NCI-H1436 treated with DMSO at 0.1 percent for 48 hours (cell line): Measurements from ENCODE around the gene BRS3.
"Not testable (repeated sequence)": the region's sequence is repeated elsewhere in the genome, so short reads cannot be mapped to it uniquely, and the experiment has no call there.

ENCODE experiments used
- DNase-seq: peaks from one replicate; lab custom pipeline; 2025; lab: John Stamatoyannopoulos, UW

The BRS3 gene

GRCh38 chrX:136487647-136488046 lies at the start of gene BRS3:
Gene BRS3, plus strand, starts transcription at chrX:136487947. Its CDS starts 168 bp downstream, at chrX:136488115.
- no peak for DNase-seq

DNA sequence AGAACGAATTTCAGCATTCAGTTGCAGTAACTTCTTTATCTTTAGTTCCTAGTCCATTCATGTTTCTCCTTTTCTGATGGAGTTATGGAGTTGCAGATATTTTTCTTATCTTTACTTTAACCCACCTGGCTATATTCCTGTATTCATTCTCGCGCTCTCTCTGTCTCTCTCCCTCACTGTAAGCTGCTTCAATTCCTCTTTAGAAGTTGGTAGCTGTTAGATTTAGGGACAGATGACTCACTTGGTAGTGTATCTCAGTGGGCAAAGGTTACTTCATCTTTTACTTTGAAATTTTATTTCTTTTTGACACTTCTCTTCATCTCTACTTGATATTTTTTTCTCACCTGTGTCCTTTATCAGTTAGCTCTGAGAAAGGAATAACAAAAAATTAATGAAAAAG lies 49.6 kb upstream of the BRS3 start:
- no peak for DNase-seq

DNA sequence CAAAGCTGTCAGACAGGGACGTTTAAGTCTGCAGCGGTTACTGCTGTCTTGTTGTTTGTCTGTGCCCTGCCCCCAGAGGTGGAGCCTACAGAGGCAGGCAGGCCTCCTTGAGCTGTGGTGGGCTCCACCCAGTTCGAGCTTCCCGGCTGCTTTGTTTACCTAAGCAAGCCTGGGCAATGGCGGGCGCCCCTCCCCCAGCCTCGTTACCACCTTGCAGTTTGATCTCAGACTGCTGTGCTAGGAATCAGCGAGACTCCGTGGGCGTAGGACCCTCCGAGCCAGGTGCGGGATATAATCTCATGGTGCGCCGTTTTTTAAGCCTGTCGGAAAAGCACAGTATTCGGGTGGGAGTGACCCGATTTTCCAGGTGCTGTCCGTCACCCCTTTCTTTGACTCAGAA lies 42.1 kb upstream of the BRS3 start:
- DNase-seq, result not testable (repeated sequence)

DNA sequence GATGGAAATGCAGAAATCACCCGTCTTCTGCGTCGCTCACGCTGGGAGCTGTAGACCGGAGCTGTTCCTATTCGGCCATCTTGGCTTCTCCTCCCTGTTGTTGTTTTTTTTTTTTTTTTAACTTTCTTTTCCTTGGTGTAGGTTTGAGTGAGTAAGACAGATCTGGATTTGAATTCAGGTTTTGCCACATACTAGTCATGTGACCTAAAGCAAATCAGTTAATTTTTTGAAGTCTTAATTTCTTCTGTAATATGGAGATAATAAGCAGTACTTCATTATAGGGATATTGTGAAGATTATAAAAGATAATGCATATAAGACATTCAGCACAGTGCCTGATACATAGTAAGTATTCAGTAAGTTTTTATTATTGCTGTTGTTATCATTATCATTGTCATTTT lies 41.5 kb upstream of the BRS3 start:
- no peak for DNase-seq

GRCh38 chrX:136447308-136447707 lies 40.4 kb upstream of the BRS3 start:
- DNase-seq, result no peak

DNA sequence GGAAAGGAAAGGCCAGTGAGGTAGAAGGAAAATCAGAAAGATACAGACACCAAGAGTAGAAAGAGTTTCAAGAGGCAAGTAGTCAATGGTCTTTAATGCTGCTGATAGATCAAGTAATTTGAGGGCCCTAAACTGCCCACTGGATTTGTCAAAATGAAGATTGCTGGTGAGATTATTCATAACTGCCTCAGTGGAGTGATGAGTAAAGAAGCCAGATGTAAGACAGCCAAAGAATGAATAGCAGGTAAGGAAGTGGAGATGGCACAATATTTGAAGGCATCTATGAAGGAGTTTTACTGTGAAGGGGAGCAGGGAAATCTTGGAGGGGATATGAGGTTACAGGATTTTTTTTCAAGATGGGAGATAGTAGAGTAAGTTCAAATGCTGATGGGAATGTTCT lies 39.8 kb upstream of the BRS3 start:
- DNase-seq, result no peak

DNA sequence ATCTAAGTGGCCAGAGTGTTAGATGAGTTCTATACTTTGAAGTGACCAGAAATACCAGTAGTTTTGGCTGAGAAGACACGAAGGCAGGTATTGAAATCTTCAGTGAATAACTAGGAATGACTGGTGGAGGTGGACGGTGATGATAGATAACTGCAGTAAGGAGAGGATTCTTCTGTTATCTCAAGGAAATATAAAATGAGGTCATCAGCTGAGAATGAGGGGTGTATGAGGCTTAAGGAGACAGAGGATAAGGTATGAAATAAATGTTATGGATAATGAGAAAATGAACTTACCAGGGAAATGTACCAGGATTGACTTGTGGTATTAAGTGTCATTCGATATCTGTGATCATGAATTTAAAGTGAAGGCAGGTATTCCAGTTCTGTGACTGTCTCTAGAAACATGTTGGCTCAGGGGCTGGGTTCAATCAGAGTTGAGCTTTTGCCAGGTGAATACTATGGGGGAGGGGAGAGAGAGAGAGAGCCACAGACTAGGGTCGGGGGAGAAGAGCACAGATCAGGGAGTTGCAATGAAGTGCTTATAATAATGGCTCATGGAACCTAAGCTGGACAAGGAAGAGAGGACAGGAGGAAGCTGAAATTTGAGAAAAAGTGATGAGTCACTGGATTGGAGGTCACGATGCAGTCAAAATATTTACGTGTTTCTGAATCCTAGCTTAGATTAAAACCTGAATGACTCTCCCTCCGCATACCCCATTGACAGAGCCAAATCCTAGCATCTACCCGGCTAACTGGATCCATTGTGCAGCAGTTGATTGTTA lies 37.5 kb upstream of the BRS3 start:
- no peak for DNase-seq

GRCh38 chrX:136452614-136453013 lies 35.1 kb upstream of the BRS3 start:
- no peak for DNase-seq

DNA sequence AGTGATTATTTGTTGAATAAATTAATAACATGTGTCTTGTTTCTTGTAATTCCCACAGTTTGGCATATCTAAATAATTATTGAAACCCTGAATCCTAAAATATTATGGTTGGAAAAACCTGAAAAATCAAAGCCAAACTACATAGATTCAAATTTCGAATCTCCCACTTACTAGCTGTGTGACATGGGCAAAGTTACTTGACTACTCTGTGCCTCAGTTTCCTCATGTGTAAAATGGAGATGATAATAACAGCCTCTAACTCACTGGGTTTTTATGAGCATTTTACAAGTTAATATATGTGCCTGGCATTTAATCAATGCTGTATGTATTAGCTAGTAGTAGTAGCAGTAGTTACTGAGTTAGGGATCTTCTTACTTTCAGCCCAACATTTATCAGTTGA lies 34.6 kb upstream of the BRS3 start:
- no peak for DNase-seq

GRCh38 chrX:136453771-136454170 lies 34.0 kb upstream of the BRS3 start:
- no peak for DNase-seq

DNA sequence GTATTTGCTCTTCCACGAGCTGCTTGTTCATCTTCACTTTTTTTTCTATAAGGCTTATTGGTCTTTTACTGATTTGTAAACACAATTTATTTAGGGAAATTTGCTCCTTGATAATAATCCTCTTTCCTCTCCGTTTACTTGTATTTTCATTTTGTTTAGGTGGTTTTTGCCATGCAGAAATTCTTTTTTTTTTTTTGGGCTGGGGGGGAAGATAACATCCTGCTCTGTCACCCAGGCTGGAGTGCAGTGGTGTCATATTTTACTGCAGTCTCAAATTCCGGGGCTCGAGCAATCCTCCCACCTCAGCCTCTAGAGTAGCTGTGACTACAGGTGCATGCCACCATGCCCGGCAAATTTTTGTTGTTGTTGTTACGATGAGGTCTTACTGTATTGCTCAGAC lies 31.6 kb upstream of the BRS3 start:
- DNase-seq, result no peak

GRCh38 chrX:136457303-136457917 lies 30.3 kb upstream of the BRS3 start:
- peak; percentile 44 for DNase-seq

GRCh38 chrX:136464589-136464988 lies 23.2 kb upstream of the BRS3 start:
- no peak for DNase-seq

DNA sequence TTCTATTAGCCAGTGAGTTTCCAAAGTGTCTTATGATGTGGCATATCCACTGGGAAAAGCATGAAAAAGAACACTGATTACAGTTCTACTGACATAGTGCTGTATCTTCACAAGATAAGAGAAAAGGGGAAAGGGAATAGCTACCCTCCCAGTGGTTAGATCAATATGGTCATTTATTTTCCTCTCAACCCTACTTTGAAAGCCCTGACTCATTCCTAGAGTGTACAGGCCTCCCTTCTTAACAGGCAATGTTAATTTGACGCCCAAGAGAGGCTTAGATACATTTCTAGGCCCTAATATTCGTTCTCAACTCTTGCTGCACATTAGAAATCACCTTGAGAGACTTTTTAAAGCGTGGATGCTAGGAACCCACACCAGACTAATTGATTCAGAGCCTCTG lies 20.4 kb upstream of the BRS3 start:
- no peak for DNase-seq

DNA sequence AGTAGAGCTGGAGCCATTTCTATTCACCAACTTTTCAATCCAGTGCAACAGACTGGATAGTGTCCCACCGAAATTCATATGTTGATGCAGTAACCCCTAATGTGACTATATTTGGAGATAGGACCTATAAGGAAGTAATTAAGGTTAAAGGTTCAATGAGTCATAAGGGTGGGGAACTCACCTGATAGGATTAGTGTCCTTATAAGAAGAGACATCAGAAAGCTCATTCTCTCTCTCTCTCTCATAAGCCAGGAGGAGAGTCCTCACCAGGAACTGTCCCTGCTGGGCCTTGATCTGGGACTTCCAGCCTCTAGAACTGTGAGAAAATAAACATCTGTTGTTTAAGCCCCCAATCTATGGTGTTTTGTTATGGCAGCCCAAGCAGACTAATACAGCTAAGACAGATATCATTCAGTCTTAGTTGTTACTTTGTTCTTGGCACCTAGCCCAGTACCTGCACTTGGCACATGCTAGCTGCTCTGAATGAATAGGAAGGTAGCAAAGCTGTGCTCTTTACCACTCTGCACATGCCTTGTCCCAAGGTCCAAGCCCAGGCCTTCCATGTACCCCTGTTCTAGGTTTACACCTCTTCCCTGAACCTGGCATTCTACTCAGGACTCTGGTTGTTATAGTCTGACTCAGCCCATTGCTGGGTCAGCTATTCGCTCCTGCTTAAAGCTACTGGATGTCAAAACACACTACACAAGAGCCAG lies 19.2 kb upstream of the BRS3 start:
- DNase-seq, result no peak

DNA sequence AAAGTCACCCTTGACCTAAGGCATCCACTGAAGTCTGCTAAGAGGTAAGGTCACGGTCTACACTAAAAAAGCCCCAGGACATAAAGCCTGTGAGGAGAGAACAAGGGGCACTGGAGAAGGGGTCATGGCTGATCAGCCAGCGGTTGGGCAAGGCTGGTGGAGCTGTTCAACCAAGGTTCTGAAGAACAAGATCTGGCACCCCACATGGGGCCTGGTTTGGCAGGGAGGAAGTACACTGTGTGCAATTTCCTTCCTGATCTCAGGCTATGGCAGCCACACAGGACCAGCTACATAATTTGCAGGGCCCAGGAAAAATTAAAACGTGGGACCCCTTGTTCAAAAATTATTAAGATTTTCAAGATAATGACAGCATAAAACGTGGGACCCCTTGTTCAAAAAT lies 14.1 kb upstream of the BRS3 start:
- no peak for DNase-seq

- no peak for DNase-seq
These were observed 12.5 kb upstream of the BRS3 start for GRCh38 chrX:136475236-136475635.

DNA sequence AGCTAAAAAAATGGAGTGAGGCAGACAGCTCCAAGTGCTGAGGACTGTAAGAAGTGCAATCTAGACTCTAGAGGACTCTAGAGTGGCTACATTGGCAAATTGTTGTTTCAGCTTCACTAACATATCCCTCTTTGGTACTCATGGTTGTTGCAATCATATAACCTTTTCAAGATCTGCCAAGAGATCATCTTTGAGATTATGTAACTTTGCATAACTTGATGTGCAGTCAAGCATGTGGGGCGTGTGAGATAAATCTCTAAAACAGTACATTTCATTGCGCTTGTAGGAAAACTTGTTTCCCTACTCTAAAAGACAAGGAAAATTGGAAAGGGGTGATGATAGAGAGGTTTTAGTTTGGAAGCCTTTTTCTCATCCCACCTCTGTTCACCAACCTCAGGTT lies 11.2 kb upstream of the BRS3 start:
- no peak for DNase-seq

GRCh38 chrX:136477026-136477425 lies 10.7 kb upstream of the BRS3 start:
- no peak for DNase-seq

DNA sequence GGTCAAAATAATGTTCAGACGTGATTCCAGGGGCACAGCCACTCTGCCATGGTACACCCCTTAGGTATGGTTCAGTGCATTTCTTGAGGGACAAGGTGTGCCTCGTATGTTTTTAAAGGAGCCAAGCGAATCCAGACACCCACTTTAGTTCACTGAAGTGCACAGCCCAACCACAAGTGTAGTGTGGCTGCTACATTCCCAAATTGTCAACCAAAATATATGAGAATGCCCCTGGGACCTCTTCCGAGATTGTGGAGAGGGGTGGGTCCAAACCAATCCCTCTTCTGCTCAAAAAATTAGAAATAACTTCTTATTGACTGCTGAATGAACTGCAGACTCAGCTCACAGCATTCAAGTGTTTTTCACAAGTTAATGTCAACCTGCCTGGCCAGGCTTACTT lies 7.4 kb upstream of the BRS3 start:
- DNase-seq, result peak; percentile 35

DNA sequence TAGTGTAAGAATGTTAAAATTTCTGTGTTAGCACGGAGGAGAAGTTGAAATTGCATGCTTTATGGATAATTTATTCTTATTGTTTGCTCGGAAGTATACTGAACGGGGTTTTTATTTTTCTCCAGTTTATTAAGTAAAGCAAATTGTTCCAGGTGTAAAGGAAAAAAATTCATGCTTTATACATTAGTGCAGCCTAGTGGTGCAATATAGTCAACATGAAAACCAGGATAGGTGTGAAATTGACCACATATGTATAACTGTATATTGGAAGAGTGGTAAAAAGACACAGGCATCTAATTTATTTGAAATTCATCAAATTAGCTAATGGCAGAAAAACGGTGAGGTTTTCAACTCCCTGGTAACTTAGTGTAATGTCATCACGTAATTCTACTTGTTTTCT lies 959 bp downstream of the BRS3 start:
- DNase-seq, result no peak

DNA sequence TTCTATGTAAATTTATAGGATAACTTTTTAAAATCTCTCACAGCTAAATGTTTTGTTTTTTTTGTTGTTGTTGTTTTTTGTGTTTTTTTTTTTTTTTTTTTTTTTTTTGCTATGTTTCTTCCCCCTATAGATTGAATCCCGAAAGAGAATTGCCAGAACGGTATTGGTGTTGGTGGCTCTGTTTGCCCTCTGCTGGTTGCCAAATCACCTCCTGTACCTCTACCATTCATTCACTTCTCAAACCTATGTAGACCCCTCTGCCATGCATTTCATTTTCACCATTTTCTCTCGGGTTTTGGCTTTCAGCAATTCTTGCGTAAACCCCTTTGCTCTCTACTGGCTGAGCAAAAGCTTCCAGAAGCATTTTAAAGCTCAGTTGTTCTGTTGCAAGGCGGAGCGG lies 4.1 kb downstream of the BRS3 start:
- DNase-seq, result no peak

- peak; percentile 26 for DNase-seq
These were observed 5.3 kb downstream of the BRS3 start for GRCh38 chrX:136493011-136493410.
